Sigmoid colon (tissue), 7 donors: Measurements from ENCODE around the gene C17orf113. TPM values are rescaled to one million over a fixed set of nuclear protein-coding genes. Genes with fewer than 3 reads are reported as not detected.

Experiments
- DNase-seq: peaks from one replicate; pipeline ENCODE4 v3.0.0-alpha.2; 2019
- H3K27ac ChIP-seq, 4 donors: fragments of 200-600 bp; sonication (generic); one replicate each; pipeline ENCODE4 v1.5.1; 2016 to 2019; ENCODE audit warnings: mild to moderate bottlenecking in 1 of 4
- H3K27me3 ChIP-seq, 3 donors: fragments of 200-600 bp; sonication (generic); one replicate each; pipeline ENCODE4 v1.5.1; 2019; ENCODE audit warnings: mild to moderate bottlenecking in 1 of 3
- H3K36me3 ChIP-seq, 4 donors: fragments of 200-600 bp; sonication (generic); one replicate each; pipeline ENCODE4 v1.5.1; 2016 to 2019
- H3K4me1 ChIP-seq, 4 donors: fragments of 200-600 bp; sonication (generic); one replicate each; pipeline ENCODE4 v1.5.1; 2017 to 2019
- H3K4me3 ChIP-seq, 4 donors: fragments of 200-600 bp; sonication (generic); one replicate each; pipeline ENCODE4 v1.5.1; 2017 to 2019; ENCODE audit warnings: mild to moderate bottlenecking in 2 of 4, moderate library complexity in 1 of 4
- H3K9me3 ChIP-seq, 4 donors: fragments of 200-600 bp in 3 of 4; sonication (generic) in 3 of 4; one replicate each; pipeline versions ENCODE4 v1.5.1 to v1.6.1; 2013 to 2019
- CTCF ChIP-seq, 4 experiments: fragments of 450-650 bp in 3 of 4; fragments of 200-600 bp in 1 of 4; IDR thresholded peaks; one replicate each; pipeline ENCODE4 v1.5.1; 2016 to 2019; ENCODE audit warnings: antibody characterized with exemption in 4 of 4, mild to moderate bottlenecking in 3 of 4, moderate library complexity in 2 of 4
- EP300 ChIP-seq, 4 donors: sonication (generic); formaldehyde crosslinking; IDR thresholded peaks; one replicate each; pipeline ENCODE4 v1.6.1; 2017; ENCODE audit warnings: antibody characterized with exemption in 4 of 4
- POLR2A ChIP-seq, 2 donors: fragments of 450-650 bp; IDR thresholded peaks; one replicate each; pipeline ENCODE4 v1.6.1; 2016; ENCODE audit warnings: antibody characterized with exemption in 2 of 2, mild to moderate bottlenecking in 2 of 2, moderate library complexity in 2 of 2
- POLR2AphosphoS5 ChIP-seq, 4 donors: sonication (generic); formaldehyde crosslinking; IDR thresholded peaks; one replicate each; pipeline ENCODE4 v1.6.1; 2017; ENCODE audit warnings: antibody characterized with exemption in 4 of 4
- WGBS, 2 donors: extraction: QIAGEN DNeasy Blood & Tissue Kit; methylation state at CpG; one replicate each; pipeline ENCODE4 v1.1.7; 2013; 5-methylcytosine and 5-hydroxymethylcytosine counted together
- intact Hi-C: fragments of 100-400 bp; cut with DNase I; formaldehyde crosslinking; loops from one replicate; pipeline ENCODE4 v1.15.1; 2023
- polyA plus RNA-seq, 3 donors: library from polyadenylated mRNA; stranded (reverse); fragments of 200-250 nt; gene quantifications; one replicate each; pipeline ENCODE4 v1.2.3, GENCODE V29; 2013
- total RNA-seq, 4 donors: library from RNA; depleted of rRNA; stranded (reverse); fragments of >200 nt; gene quantifications; one replicate each; pipeline ENCODE4 v1.1.0, GENCODE V29; 2016
- donor health status: healthy with polysubstance abuse.
- donor health status: Bipolar disorder and iron deficiency.
- donor health status: healthy.

Gene C17orf113
- total and polyA plus RNA-seq, 7 donors, result 0.23 to 0.71 (median 0.49) TPM

DNA sequence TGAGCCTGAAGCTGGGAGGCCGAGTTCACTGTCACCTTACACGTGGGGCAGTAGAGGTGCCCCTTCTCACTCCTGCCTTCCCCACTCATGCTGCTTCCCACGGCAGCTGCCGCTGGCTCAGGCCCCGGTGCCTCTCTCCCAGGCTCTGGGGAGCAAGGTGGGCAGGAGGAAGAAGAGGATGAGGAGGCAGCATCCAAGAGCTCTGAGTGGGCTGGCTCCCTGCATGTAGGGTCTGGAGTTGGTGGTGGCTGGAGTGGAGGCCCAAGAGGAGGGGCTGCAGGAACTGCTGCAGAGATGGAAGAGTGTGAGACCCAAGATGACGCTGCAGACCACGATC is 21.6 kb downstream of the C17orf113 start:
- intact Hi-C loops, result loop anchor here (5.0 kb wide), 1 partner anchor 39 kb away; no protein-coding TSS in a partner anchor
- Histone ChIP-seq H3K27me3 (peaks cover 0 to 36% (median 19%) of the 10 kb centered on the region in 3 donors), H3K27ac (no peak overlapping the region), H3K4me3 (no peak overlapping the region), H3K9me3 (no peaks in the 10 kb centered on the region), H3K36me3 (peaks cover 5 to 8% (median 6%) of the 10 kb centered on the region in 4 donors), H3K4me1 (peaks cover 0 to 13% (median 5%) of the 10 kb centered on the region in 4 donors)
- 81 to 89% methylated on average over 7 of the region's 7 CpGs for WGBS, 2 donors
- no peak for DNase-seq
- no peak for TF ChIP-seq POLR2AphosphoS5 (IDR thresholded peaks at IDR 0.05)
- TF ChIP-seq EP300 (IDR thresholded peaks at IDR 0.05), result no peak
- no peak for TF ChIP-seq CTCF (IDR thresholded peaks at IDR 0.05)
- no peak for TF ChIP-seq POLR2A (IDR thresholded peaks at IDR 0.05)

DNA sequence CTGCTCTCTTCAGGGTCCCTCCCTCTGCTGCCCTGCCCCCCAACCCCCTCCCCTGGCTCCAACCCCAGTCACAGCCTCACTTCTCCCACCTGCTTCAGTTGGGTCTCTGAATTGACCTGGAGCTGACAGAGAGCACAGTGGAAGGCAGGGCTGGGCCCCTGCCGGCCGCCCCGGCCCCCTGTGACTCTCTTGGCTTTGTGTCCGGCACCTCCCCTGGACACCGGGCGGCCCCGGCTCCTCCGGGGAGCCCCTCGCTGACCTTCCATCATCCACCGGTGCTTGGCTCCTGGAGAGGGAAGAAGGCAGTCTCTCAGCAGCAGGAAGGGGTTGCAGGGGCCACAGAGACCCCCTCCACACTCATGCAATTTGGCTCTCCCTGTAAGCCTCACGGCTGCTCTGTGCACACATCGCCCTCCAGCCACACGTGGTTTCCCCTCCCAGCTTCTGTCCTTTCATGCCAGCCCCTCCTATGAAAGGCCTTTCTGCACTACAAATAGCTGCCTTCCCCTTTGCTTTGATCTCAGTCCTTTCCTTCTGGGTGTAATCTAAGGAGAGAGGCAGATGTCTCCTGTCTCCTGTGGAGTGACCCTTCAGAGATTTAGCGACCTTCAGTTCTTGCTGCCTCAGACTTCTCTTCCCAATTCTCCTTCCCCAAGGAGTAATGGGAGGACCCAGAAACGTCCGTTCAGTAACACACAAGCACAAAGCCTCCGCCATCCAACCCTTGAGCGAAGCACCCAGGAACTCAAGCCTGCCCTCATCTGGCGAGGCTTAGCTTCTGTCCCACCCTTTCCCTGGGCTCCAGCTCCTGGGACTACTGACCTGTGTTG is 22.2 kb downstream of the C17orf113 start:
- TF ChIP-seq CTCF (IDR thresholded peaks at IDR 0.05) (no peak), POLR2AphosphoS5 (IDR thresholded peaks at IDR 0.05) (no peak), EP300 (IDR thresholded peaks at IDR 0.05) (no peak), POLR2A (IDR thresholded peaks at IDR 0.05) (no peak)
- Histone ChIP-seq H3K27ac (no peak overlapping the region), H3K27me3 (peaks cover 0 to 36% (median 19%) of the 10 kb centered on the region in 3 donors), H3K9me3 (no peaks in the 10 kb centered on the region), H3K36me3 (peaks cover 10 to 14% (median 11%) of the 10 kb centered on the region in 4 donors), H3K4me3 (no peak overlapping the region), H3K4me1 (peaks cover 0 to 13% (median 5%) of the 10 kb centered on the region in 4 donors)
- no peak for DNase-seq
- intact Hi-C loops, result loop anchor here (5.0 kb wide), 1 partner anchor 39 kb away; no protein-coding TSS in a partner anchor
- WGBS, 2 donors, result 77 to 79% methylated on average over 19 of the region's 19 CpGs

DNA sequence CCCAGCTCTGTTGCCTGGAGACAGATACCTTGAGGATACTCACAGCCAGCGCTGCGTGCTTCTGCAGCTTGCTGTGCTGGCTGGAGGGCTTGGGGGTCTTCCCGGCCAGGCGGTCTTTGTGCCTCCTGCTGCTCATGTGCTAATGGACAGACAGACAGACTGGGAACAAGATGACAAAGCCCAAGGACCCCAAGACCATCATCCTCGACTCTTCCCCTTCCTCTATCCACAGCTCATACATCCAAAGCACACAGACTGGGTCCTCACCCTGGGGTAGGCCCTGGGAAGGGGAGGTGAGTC is 22.9 kb downstream of the C17orf113 start:
- Histone ChIP-seq H3K4me1 (peaks cover 0 to 13% (median 5%) of the 10 kb centered on the region in 4 donors), H3K27ac (no peak overlapping the region), H3K27me3 (peaks cover 0 to 36% (median 19%) of the 10 kb centered on the region in 3 donors), H3K4me3 (no peak overlapping the region), H3K36me3 (peaks cover 10 to 20% (median 16%) of the 10 kb centered on the region in 4 donors), H3K9me3 (no peaks in the 10 kb centered on the region)
- DNase-seq, result no peak
- intact Hi-C loops, result loop anchor here (5.0 kb wide), 1 partner anchor 40 kb away; no protein-coding TSS in a partner anchor
- WGBS, 2 donors, result 80 to 92% methylated on average over 5 of the region's 5 CpGs
- TF ChIP-seq CTCF (IDR thresholded peaks at IDR 0.05) (no peak), POLR2A (IDR thresholded peaks at IDR 0.05) (no peak), POLR2AphosphoS5 (IDR thresholded peaks at IDR 0.05) (no peak), EP300 (IDR thresholded peaks at IDR 0.05) (no peak)

DNA sequence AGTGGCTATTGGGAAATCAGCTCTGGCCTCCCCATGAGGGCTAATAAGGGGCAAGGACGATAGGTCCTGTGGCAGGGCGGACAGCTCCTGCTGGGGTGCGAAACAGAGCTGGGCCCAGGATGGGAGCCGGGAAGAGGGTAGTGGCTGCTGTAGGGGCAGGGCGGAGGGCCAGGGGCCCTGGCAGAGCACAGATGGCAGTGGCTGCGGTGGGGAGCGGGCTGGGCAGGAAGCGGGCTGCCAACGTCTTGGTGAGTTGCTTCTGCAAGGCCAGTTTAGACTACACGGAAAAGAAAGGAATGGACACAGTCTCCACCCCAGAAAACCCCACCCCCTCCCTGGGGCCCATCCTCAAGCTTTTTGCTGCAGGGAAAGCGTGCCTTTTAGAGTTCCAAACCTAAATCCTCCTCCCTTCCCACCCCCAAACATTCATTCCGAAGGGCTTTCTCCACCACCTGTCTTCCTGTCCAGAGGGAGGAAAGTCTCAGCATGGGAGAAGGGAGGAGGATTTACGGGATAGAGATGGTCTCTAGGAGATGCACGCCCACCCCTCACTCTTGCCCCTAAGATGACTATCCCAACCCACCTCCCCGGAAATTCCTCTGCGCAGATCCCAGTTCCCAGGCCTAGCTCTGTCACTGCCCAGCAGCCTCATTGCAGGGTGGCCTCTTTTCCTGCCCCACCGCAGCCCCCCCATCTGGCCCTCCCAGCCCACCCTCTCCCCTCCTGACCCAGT is 23.4 kb downstream of the C17orf113 start:
- H3K36me3 ChIP-seq, result peaks cover 13 to 26% (median 21%) of the 10 kb centered on the region in 4 donors
- H3K27ac ChIP-seq, result no peak overlapping the region
- intact Hi-C loops, result loop anchor here (5.0 kb wide), 1 partner anchor 40 kb away; no protein-coding TSS in a partner anchor
- WGBS, 2 donors, result 53 to 73% methylated on average over 17 of the region's 17 CpGs
- H3K27me3 ChIP-seq, result peaks cover 0 to 36% (median 19%) of the 10 kb centered on the region in 3 donors
- no peak for TF ChIP-seq POLR2A (IDR thresholded peaks at IDR 0.05)
- no peak for TF ChIP-seq CTCF (IDR thresholded peaks at IDR 0.05)
- no peak for TF ChIP-seq EP300 (IDR thresholded peaks at IDR 0.05)
- TF ChIP-seq POLR2AphosphoS5 (IDR thresholded peaks at IDR 0.05), result no peak
- DNase-seq, result no peak
- H3K9me3 ChIP-seq, result no peaks in the 10 kb centered on the region
- peaks cover 0 to 13% (median 6%) of the 10 kb centered on the region in 4 donors for H3K4me1 ChIP-seq
- no peak overlapping the region for H3K4me3 ChIP-seq
